WTC11 (cell line): Measurements from ENCODE around the gene C16orf95. TPM values are rescaled to one million over a fixed set of nuclear protein-coding genes. Genes with fewer than 3 reads are reported as not detected.

Source experiments
- ATAC-seq: fragments of 200-7000 bp; cut with Tn5 transposase; 2 replicates; pipeline ENCODE4 v1.10.0; 2021; ENCODE audit warnings: mild to moderate bottlenecking, moderate library complexity
- CTCF ChIA-PET: fragments of 300-600 bp; sonication (Branson Sonifier 250); formaldehyde crosslinking; loops from one replicate; lab custom pipeline; 2021; ENCODE audit warnings: antibody characterized with exemption; lab: Charles Lee
- POLR2A ChIA-PET: fragments of 350-600 bp; sonication (Branson Sonifier 250); formaldehyde crosslinking; loops from one replicate; lab custom pipeline; 2021; ENCODE audit warnings: antibody characterized with exemption; lab: Charles Lee
- DNase-seq: peaks from one replicate; pipeline ENCODE4 v3.0.0; 2021; ENCODE audit warnings: low spot score
- H3K27ac Mint-ChIP-seq: 2 replicates; pipeline ENCODE4 v1.8.0; 2021; ENCODE audit warnings: mixed read lengths
- H3K27me3 Mint-ChIP-seq: 2 replicates; pipeline ENCODE4 v1.8.0; 2021; ENCODE audit warnings: low read depth, mild to moderate bottlenecking, moderate library complexity, mixed read lengths
- H3K36me3 Mint-ChIP-seq: 2 replicates; pipeline ENCODE4 v1.8.0; 2021; ENCODE audit warnings: mixed read lengths
- H3K4me1 Mint-ChIP-seq: 2 replicates; pipeline ENCODE4 v1.8.0; 2022; ENCODE audit warnings: mixed read lengths
- H3K4me3 Mint-ChIP-seq: 2 replicates; pipeline ENCODE4 v1.8.0; 2021; ENCODE audit warnings: mild to moderate bottlenecking, moderate library complexity, mixed read lengths
- H3K9me3 Mint-ChIP-seq: 2 replicates; pipeline ENCODE4 v1.8.0; 2021; ENCODE audit warnings: mixed read lengths
- CREM ChIP-seq: sonication (generic); formaldehyde crosslinking; IDR thresholded peaks from 2 replicates; pipeline ENCODE4 v1.8.1; 2022; ENCODE audit warnings: mild to moderate bottlenecking, missing genetic modification reagents, moderate library complexity
- FOXJ3 ChIP-seq: sonication (generic); formaldehyde crosslinking; IDR thresholded peaks from 2 replicates; pipeline ENCODE4 v1.9.0; 2021; ENCODE audit warnings: missing genetic modification reagents, mild to moderate bottlenecking, borderline replicate concordance
- GTF2I ChIP-seq: fragments of 250-450 bp; sonication (Bioruptor Pico); conservative IDR thresholded peaks from 2 replicates; pipeline ENCODE4 v1.4.0; 2021; ENCODE audit warnings: mild to moderate bottlenecking
- HMGA2 ChIP-seq: fragments of 250-450 bp; sonication (Bioruptor Pico); IDR thresholded peaks from 2 replicates; pipeline ENCODE4 v1.4.0; 2021; ENCODE audit warnings: mild to moderate bottlenecking, moderate library complexity
- IRF2 ChIP-seq: sonication (generic); formaldehyde crosslinking; IDR thresholded peaks from 2 replicates; pipeline ENCODE4 v1.8.0; 2022; ENCODE audit warnings: low read depth, missing genetic modification reagents, borderline replicate concordance
- KAT7 ChIP-seq: sonication (generic); formaldehyde crosslinking; IDR thresholded peaks from 2 replicates; pipeline ENCODE4 v1.8.1; 2023; ENCODE audit warnings: missing genetic modification reagents, mild to moderate bottlenecking, borderline replicate concordance
- NR3C1 ChIP-seq: sonication (generic); formaldehyde crosslinking; conservative IDR thresholded peaks from 2 replicates; pipeline ENCODE4 v1.8.1; 2023; ENCODE audit warnings: low read depth, mild to moderate bottlenecking, missing genetic modification reagents
- OVOL2 ChIP-seq: fragments of 250-450 bp; sonication (Bioruptor Pico); IDR thresholded peaks from 2 replicates; pipeline ENCODE4 v1.9.0; 2021; ENCODE audit warnings: mild to moderate bottlenecking, borderline replicate concordance
- PRRX2 ChIP-seq: fragments of 250-450 bp; sonication (Bioruptor Pico); IDR thresholded peaks from 2 replicates; pipeline ENCODE4 v1.8.0; 2021; ENCODE audit warnings: mild to moderate bottlenecking
- RELA ChIP-seq: sonication (generic); formaldehyde crosslinking; IDR thresholded peaks from 2 replicates; pipeline ENCODE4 v1.8.1; 2022; ENCODE audit warnings: missing genetic modification reagents, mild to moderate bottlenecking, borderline replicate concordance
- SMAD3 ChIP-seq: sonication (generic); formaldehyde crosslinking; IDR thresholded peaks from 2 replicates; pipeline ENCODE4 v1.8.0; 2022; ENCODE audit warnings: missing genetic modification reagents, mild to moderate bottlenecking, borderline replicate concordance
- ZNF219 ChIP-seq: sonication (generic); formaldehyde crosslinking; IDR thresholded peaks from 2 replicates; pipeline ENCODE4 v1.8.0; 2023; ENCODE audit warnings: missing genetic modification reagents, mild to moderate bottlenecking, borderline replicate concordance
- ZNF416 ChIP-seq: fragments of 250-450 bp; sonication (Bioruptor Pico); IDR thresholded peaks from 2 replicates; pipeline ENCODE4 v1.9.0; 2021; ENCODE audit warnings: mild to moderate bottlenecking, inconsistent platforms
- ZNF423 ChIP-seq: fragments of 250-450 bp; sonication (Bioruptor Pico); IDR thresholded peaks from 2 replicates; pipeline ENCODE4 v2.1.2; 2022; ENCODE audit warnings: mild to moderate bottlenecking, moderate library complexity
- total RNA-seq: library from RNA; stranded (reverse); gene quantifications from 3 replicates; pipeline ENCODE4 v1.2.3, GENCODE V29; 2021
- TF ChIP-seq, protein P1 (sequence below): fragments of 250-450 bp; sonication (Bioruptor Pico); IDR thresholded peaks from 2 replicates; pipeline ENCODE4 v2.1.2; 2022; ENCODE audit warnings: mild to moderate bottlenecking, moderate library complexity
- TF ChIP-seq, protein P2 (sequence below): sonication (generic); formaldehyde crosslinking; IDR thresholded peaks from 2 replicates; pipeline ENCODE4 v1.8.0; 2022; ENCODE audit warnings: mild to moderate bottlenecking, missing genetic modification reagents
- TF ChIP-seq, protein P3 (sequence below): sonication (generic); formaldehyde crosslinking; IDR thresholded peaks from 2 replicates; pipeline ENCODE4 v1.8.0; 2022; ENCODE audit warnings: mild to moderate bottlenecking, missing genetic modification reagents
- TF ChIP-seq, protein P4 (sequence below): sonication (generic); formaldehyde crosslinking; IDR thresholded peaks from 2 replicates; pipeline ENCODE4 v1.8.0; 2023; ENCODE audit warnings: missing genetic modification reagents, mild to moderate bottlenecking, borderline replicate concordance
- TF ChIP-seq, protein P5 (sequence below): sonication (generic); formaldehyde crosslinking; IDR thresholded peaks from 2 replicates; pipeline ENCODE4 v1.8.1; 2022; ENCODE audit warnings: low read depth, missing genetic modification reagents, borderline replicate concordance
- TF ChIP-seq, protein P6 (sequence below): sonication (generic); formaldehyde crosslinking; IDR thresholded peaks from 2 replicates; pipeline ENCODE4 v1.8.0; 2023; ENCODE audit warnings: missing genetic modification reagents
- TF ChIP-seq, protein P7 (sequence below): sonication (generic); formaldehyde crosslinking; conservative IDR thresholded peaks from 2 replicates; pipeline ENCODE4 v1.8.1; 2022; ENCODE audit warnings: mild to moderate bottlenecking, missing genetic modification reagents

The C16orf95 gene
- total RNA-seq, 1 experiment from 2014 or later: 5.7 TPM

DNA sequence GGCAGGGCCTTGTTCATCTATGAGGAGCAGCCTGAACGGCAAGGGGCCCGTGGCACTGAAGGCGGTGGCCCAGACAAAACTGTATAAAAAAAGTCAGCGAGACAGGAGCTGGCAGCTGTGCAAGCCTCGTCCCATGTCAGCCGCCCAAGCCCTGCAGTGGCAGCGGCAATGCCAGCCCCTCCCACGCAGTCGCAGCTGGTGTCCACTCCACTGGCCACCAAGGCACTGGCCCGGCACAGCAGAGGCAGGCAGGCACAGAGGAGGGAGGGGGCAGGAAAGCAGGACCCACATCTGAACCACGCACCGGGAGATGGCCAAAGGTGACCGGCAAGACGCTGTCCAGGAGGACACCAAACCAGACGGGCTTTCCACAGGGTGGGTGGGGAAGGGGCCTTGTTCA is 15.9 kb upstream of the C16orf95 start (continued):
- TF ChIP-seq, protein P1, sequence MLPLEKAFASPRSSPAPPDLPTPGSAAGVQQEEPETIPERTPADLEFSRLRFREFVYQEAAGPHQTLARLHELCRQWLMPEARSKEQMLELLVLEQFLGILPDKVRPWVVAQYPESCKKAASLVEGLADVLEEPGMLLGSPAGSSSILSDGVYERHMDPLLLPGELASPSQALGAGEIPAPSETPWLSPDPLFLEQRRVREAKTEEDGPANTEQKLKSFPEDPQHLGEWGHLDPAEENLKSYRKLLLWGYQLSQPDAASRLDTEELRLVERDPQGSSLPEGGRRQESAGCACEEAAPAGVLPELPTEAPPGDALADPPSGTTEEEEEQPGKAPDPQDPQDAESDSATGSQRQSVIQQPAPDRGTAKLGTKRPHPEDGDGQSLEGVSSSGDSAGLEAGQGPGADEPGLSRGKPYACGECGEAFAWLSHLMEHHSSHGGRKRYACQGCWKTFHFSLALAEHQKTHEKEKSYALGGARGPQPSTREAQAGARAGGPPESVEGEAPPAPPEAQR (CRISPR knock-in tag): no peak
- TF ChIP-seq, protein P2, sequence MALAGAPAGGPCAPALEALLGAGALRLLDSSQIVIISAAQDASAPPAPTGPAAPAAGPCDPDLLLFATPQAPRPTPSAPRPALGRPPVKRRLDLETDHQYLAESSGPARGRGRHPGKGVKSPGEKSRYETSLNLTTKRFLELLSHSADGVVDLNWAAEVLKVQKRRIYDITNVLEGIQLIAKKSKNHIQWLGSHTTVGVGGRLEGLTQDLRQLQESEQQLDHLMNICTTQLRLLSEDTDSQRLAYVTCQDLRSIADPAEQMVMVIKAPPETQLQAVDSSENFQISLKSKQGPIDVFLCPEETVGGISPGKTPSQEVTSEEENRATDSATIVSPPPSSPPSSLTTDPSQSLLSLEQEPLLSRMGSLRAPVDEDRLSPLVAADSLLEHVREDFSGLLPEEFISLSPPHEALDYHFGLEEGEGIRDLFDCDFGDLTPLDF: no peak

DNA sequence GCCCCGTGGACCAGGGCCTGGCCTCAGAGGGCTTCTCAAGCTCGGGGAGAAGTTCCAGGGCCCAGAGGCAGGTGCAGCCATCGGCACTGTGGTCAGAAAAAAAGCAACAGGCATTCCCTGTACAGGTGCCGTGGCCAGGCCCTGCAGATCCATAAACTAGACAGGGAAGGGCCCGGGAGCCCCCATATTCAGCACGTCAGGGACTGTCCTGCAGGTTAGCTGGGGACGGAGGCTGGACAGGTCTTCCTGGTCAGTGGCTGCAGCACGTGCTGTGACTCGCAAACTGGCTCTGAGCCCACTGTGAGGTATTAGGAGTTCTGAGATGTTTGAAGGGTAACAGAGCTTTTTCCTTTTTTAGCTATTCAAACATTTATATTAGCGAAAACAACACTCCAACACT is 15.0 kb upstream of the C16orf95 start:
- no peak overlapping the region for H3K4me3 Mint-ChIP-seq
- no peaks in the 10 kb centered on the region for H3K27me3 Mint-ChIP-seq
- H3K36me3 Mint-ChIP-seq: peaks cover 9% of the 10 kb centered on the region
- H3K27ac Mint-ChIP-seq: no peak overlapping the region
- ATAC-seq: no peak
- TF ChIP-seq NR3C1: no peak
- no peak for TF ChIP-seq HMGA2 (CRISPR knock-in tag)
- TF ChIP-seq SMAD3 (CRISPR knock-in tag): no peak
- no peak for TF ChIP-seq FOXJ3 (CRISPR knock-in tag)
- TF ChIP-seq, protein P3, sequence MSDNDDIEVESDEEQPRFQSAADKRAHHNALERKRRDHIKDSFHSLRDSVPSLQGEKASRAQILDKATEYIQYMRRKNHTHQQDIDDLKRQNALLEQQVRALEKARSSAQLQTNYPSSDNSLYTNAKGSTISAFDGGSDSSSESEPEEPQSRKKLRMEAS (CRISPR knock-in tag): no peak
- TF ChIP-seq KAT7 (CRISPR knock-in tag): no peak
- TF ChIP-seq GTF2I (CRISPR knock-in tag): no peak
- no peak for TF ChIP-seq RELA (CRISPR knock-in tag)
- TF ChIP-seq CREM (CRISPR knock-in tag): no peak
- TF ChIP-seq, protein P4, sequence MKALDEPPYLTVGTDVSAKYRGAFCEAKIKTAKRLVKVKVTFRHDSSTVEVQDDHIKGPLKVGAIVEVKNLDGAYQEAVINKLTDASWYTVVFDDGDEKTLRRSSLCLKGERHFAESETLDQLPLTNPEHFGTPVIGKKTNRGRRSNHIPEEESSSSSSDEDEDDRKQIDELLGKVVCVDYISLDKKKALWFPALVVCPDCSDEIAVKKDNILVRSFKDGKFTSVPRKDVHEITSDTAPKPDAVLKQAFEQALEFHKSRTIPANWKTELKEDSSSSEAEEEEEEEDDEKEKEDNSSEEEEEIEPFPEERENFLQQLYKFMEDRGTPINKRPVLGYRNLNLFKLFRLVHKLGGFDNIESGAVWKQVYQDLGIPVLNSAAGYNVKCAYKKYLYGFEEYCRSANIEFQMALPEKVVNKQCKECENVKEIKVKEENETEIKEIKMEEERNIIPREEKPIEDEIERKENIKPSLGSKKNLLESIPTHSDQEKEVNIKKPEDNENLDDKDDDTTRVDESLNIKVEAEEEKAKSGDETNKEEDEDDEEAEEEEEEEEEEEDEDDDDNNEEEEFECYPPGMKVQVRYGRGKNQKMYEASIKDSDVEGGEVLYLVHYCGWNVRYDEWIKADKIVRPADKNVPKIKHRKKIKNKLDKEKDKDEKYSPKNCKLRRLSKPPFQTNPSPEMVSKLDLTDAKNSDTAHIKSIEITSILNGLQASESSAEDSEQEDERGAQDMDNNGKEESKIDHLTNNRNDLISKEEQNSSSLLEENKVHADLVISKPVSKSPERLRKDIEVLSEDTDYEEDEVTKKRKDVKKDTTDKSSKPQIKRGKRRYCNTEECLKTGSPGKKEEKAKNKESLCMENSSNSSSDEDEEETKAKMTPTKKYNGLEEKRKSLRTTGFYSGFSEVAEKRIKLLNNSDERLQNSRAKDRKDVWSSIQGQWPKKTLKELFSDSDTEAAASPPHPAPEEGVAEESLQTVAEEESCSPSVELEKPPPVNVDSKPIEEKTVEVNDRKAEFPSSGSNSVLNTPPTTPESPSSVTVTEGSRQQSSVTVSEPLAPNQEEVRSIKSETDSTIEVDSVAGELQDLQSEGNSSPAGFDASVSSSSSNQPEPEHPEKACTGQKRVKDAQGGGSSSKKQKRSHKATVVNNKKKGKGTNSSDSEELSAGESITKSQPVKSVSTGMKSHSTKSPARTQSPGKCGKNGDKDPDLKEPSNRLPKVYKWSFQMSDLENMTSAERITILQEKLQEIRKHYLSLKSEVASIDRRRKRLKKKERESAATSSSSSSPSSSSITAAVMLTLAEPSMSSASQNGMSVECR (CRISPR knock-in tag): no peak
- TF ChIP-seq PRRX2 (CRISPR knock-in tag): no peak
- TF ChIP-seq, protein P5, sequence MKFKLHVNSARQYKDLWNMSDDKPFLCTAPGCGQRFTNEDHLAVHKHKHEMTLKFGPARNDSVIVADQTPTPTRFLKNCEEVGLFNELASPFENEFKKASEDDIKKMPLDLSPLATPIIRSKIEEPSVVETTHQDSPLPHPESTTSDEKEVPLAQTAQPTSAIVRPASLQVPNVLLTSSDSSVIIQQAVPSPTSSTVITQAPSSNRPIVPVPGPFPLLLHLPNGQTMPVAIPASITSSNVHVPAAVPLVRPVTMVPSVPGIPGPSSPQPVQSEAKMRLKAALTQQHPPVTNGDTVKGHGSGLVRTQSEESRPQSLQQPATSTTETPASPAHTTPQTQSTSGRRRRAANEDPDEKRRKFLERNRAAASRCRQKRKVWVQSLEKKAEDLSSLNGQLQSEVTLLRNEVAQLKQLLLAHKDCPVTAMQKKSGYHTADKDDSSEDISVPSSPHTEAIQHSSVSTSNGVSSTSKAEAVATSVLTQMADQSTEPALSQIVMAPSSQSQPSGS (CRISPR knock-in tag): no peak
- TF ChIP-seq, protein P6, sequence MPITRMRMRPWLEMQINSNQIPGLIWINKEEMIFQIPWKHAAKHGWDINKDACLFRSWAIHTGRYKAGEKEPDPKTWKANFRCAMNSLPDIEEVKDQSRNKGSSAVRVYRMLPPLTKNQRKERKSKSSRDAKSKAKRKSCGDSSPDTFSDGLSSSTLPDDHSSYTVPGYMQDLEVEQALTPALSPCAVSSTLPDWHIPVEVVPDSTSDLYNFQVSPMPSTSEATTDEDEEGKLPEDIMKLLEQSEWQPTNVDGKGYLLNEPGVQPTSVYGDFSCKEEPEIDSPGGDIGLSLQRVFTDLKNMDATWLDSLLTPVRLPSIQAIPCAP (CRISPR knock-in tag): no peak
- TF ChIP-seq OVOL2 (CRISPR knock-in tag): no peak
- TF ChIP-seq, protein P7, sequence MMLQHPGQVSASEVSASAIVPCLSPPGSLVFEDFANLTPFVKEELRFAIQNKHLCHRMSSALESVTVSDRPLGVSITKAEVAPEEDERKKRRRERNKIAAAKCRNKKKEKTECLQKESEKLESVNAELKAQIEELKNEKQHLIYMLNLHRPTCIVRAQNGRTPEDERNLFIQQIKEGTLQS (CRISPR knock-in tag): no peak
- no peak for TF ChIP-seq ZNF416 (CRISPR knock-in tag)
- TF ChIP-seq ZNF219 (CRISPR knock-in tag): no peak
- no peak for TF ChIP-seq IRF2 (CRISPR knock-in tag)
- TF ChIP-seq ZNF423: no peak
- TF ChIP-seq, all 79 proteins: peak for 0
- Mint-ChIP-seq H3K9me3 (no peaks in the 10 kb centered on the region), H3K4me1 (0 out of 2 replicates have a peak, but pooled peaks cover 5% of the 10 kb centered on the region)
- no peak for DNase-seq
- CTCF ChIA-PET: no interaction called here
- POLR2A ChIA-PET: no interaction called here
